ENCODE measurements around the gene CCT4. TPM values are rescaled to one million over a fixed set of nuclear protein-coding genes. Genes with fewer than 3 reads are reported as not detected.
"Not testable (repeated sequence)": the region's sequence is repeated elsewhere in the genome, so short reads cannot be mapped to it uniquely, and the experiment has no call there.

Gene CCT4
- total RNA-seq, 1 donor = 52.1 TPM

DNA sequence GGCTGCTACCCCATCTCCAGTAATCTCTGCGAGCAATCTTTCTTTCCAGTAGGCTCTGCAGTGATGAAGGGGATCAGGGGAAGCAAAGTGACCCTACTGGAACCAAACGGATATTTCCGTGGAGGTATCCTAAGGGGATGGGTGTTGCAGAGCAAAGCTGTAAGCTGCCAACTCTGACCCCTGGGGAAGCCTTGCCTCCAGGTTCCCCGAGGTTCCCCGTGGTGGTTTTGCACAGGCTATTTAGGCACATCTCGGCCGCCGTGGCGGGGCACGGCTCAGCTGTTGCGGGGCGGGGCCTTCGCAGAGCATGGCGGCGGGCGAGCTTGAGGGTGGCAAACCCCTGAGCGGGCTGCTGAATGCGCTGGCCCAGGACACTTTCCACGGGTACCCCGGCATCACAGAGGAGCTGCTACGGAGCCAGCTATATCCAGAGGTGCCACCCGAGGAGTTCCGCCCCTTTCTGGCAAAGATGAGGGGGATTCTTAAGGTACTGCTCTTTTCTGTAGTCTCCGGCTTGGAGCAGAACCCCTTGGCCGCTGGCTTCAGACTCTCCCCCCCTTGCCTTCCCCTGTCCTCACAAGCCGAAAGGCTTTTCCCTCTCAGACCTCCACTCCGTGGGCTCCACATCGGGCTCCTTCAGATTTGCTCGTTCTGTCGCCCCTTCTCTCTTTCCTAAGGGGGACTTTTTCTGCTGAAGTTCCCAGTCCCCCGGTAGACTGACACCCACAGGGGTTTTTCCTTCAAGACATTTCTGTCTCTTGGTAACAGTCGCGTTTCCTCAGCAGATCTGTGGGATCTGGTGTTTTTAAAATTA lies 17.1 kb upstream of the CCT4 start, which contains the start of gene COMMD1:
Gene COMMD1 (plus strand): TSS at position 303 of the 814 bp plus-strand sequence. CDS start 5 bp downstream, at position 308.
- H3K9me3 ChIP-seq (ENCODE audit: low read depth, low read length) = no peaks in the 10 kb centered on the region
- H3K27me3 ChIP-seq (ENCODE audit: insufficient read depth, low read length) = no peaks in the 10 kb centered on the region
- peaks cover 7% of the 10 kb centered on the region for H3K4me1 ChIP-seq (ENCODE audit: insufficient read depth, low read length)
- peak within 1 kb of the TSS; percentile 83 for H3K4me3 ChIP-seq (ENCODE audit: low read length)

DNA sequence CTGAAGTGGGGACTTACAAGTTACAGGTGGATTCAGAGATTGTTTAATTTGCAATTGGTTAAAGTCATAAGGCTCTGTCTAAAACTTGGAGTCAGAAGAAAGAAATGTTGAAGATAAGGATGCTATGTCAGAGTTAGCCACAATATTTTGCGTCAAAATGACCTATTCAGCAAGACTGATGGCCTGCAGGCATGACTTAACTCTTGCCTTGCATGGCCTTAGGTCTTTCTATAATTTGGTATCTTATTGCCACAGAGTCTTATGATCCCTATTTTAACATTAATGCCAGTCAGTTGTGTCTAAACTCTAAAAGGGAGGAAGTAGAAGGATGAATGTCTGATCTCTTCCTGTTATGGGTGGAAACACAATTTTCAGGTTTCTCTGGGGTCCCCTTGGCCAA lies 11.8 kb upstream of the CCT4 start:
- Histone ChIP-seq H3K4me3 (ENCODE audit: low read length) (no peak overlapping the region), H3K27me3 (ENCODE audit: insufficient read depth, low read length) (no peaks in the 10 kb centered on the region), H3K4me1 (ENCODE audit: insufficient read depth, low read length) (peaks cover 3% of the 10 kb centered on the region), H3K9me3 (ENCODE audit: low read depth, low read length) (no peaks in the 10 kb centered on the region)

- no peaks in the 10 kb centered on the region for H3K27me3 ChIP-seq (ENCODE audit: insufficient read depth, low read length)
- H3K9me3 ChIP-seq (ENCODE audit: low read depth, low read length) = no peaks in the 10 kb centered on the region
- no peaks in the 10 kb centered on the region for H3K4me1 ChIP-seq (ENCODE audit: insufficient read depth, low read length)
- H3K4me3 ChIP-seq (ENCODE audit: low read length) = no peak overlapping the region
Observed at GRCh38 chr2:61898810-61899209, 10.4 kb upstream of the CCT4 start.

- Histone ChIP-seq H3K4me1 (ENCODE audit: insufficient read depth, low read length) (peaks cover 28% of the 10 kb centered on the region), H3K27me3 (ENCODE audit: insufficient read depth, low read length) (no peaks in the 10 kb centered on the region), H3K4me3 (ENCODE audit: low read length) (peak overlapping the region; percentile 88), H3K9me3 (ENCODE audit: low read depth, low read length) (no peaks in the 10 kb centered on the region)
Observed at GRCh38 chr2:61887717-61888266, 664 bp downstream of the CCT4 start.

GRCh38 chr2:61885896-61886603 lies 2.4 kb downstream of the CCT4 start:
- peaks cover 28% of the 10 kb centered on the region for H3K4me1 ChIP-seq (ENCODE audit: insufficient read depth, low read length)
- H3K9me3 ChIP-seq (ENCODE audit: low read depth, low read length) = no peaks in the 10 kb centered on the region
- no peak overlapping the region for H3K4me3 ChIP-seq (ENCODE audit: low read length)
- H3K27me3 ChIP-seq (ENCODE audit: insufficient read depth, low read length) = no peaks in the 10 kb centered on the region

DNA sequence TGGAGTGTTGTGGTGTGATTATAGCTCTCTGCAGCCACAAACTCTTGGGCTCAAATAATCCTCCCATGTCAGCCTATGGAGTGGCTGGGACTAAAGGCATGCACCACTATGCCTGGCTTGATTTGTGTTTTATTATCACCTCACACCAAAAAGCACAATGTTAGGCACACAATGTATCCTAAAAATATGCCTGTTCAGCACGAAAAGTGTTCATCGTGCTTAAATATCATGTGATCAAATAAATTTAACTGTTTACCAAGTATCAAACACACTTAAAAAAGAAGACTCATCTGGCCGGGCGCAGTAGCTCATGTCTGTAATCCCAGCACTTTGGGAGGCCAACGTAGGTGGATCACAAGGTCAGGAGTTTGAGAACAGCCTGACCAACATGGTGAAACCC lies 5.6 kb downstream of the CCT4 start:
- Histone ChIP-seq H3K9me3 (ENCODE audit: low read depth, low read length) (no peaks in the 10 kb centered on the region), H3K4me3 (ENCODE audit: low read length) (no peak overlapping the region)

DNA sequence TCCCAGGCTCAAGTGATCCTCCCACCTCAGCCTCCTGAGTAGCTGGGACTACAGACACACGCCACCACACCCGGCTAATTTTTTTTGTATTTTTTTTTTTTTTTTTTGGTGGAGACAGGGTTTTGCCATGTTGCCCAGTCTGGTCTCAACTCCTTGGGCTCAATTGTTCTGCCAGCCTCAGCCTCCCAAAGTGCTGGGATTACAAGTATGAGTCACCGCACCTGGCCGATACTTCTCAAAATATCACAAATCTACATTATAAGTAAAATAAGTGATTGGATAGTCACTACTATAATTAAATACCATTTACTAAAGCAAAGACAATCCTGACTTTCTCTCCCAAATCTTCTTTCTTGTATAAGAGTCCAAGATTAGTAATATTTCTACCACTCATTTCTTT lies 9.1 kb downstream of the CCT4 start:
- not testable (repeated sequence) for H3K4me3 ChIP-seq (ENCODE audit: low read length); H3K9me3 ChIP-seq (ENCODE audit: low read depth, low read length); H3K27me3 ChIP-seq (ENCODE audit: insufficient read depth, low read length); H3K4me1 ChIP-seq (ENCODE audit: insufficient read depth, low read length)

More for the DNA sequence above, 5.6 kb downstream of the CCT4 start:
- peaks cover 23% of the 10 kb centered on the region for H3K4me1 ChIP-seq (ENCODE audit: insufficient read depth, low read length)
- no peaks in the 10 kb centered on the region for H3K27me3 ChIP-seq (ENCODE audit: insufficient read depth, low read length)

DNA sequence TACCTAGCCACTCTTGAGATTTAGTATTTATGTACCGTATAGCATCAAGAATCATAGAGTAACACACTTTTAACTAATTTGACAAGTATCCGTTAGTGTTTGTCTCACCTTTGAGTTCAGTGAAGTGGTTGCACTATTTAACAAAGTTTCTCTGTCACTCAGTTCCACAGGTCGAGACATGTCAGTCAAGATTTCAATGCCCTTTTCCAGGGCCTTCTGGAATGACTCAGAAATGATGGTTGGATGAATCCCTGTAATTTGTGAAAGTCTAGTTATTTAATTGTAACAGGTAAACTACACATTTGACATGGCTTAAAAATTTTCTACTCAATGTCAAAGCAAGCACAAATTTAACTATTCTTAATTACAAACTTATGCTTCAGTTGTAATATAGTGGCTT lies 9.7 kb downstream of the CCT4 start:
- no peaks in the 10 kb centered on the region for H3K9me3 ChIP-seq (ENCODE audit: low read depth, low read length)
- H3K27me3 ChIP-seq (ENCODE audit: insufficient read depth, low read length) = no peaks in the 10 kb centered on the region
- H3K4me3 ChIP-seq (ENCODE audit: low read length) = no peak overlapping the region
- H3K4me1 ChIP-seq (ENCODE audit: insufficient read depth, low read length) = no peaks in the 10 kb centered on the region

DNA sequence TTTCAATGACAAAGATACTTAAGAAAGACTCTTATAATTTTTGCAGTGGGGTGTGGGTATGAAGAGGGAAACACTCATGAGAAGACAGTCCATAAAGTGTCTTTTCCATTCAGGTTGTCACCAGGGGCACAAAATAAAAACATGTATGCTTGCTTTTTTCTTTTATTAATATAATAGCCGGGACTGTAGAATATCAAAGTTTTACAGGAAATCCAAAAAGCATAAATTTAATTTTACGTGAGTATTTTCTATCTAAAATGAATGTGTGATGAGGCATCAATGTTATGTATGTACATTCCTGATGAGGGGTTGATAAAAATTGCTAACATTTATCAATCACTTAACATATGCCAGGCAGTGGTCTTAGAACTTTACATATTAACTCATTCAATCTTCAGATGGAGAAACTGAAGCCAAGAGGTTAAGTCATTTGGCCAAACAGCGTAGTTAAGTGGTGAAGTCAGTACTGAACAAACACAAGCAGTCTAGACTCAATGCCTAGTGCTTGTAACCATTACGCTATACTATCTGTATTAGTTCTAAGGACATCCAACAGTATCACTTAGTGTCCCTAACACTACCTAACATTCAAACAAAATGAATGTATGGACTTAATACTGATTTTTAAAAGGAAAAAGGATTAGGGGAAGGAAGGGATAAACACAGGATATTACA lies 10.7 kb downstream of the CCT4 start:
- Histone ChIP-seq H3K4me1 (ENCODE audit: insufficient read depth, low read length) (no peaks in the 10 kb centered on the region), H3K27me3 (ENCODE audit: insufficient read depth, low read length) (no peaks in the 10 kb centered on the region), H3K9me3 (ENCODE audit: low read depth, low read length) (no peaks in the 10 kb centered on the region), H3K4me3 (ENCODE audit: low read length) (no peak overlapping the region)

DNA sequence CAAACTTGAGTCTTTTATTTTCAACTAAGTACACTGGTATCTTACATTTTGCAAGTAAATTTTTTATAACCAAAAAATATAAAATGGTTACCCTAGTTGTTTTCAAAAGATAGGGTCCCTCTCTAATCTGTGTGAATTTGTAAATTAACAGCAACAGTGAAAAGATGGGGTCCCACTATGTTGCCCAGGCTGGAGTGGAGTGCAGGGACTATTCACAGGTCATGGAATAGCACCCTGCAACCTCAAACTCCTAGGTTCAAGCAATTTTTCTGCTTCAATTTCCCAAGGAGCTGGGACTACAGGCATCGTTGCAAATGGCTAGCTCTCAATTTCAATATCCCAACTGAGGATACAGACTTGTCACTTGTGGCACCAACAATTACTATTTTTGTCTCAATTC lies 12.1 kb downstream of the CCT4 start:
- Histone ChIP-seq H3K27me3 (ENCODE audit: insufficient read depth, low read length) (no peaks in the 10 kb centered on the region), H3K4me1 (ENCODE audit: insufficient read depth, low read length) (no peaks in the 10 kb centered on the region), H3K4me3 (ENCODE audit: low read length) (no peak overlapping the region), H3K9me3 (ENCODE audit: low read depth, low read length) (no peaks in the 10 kb centered on the region)

DNA sequence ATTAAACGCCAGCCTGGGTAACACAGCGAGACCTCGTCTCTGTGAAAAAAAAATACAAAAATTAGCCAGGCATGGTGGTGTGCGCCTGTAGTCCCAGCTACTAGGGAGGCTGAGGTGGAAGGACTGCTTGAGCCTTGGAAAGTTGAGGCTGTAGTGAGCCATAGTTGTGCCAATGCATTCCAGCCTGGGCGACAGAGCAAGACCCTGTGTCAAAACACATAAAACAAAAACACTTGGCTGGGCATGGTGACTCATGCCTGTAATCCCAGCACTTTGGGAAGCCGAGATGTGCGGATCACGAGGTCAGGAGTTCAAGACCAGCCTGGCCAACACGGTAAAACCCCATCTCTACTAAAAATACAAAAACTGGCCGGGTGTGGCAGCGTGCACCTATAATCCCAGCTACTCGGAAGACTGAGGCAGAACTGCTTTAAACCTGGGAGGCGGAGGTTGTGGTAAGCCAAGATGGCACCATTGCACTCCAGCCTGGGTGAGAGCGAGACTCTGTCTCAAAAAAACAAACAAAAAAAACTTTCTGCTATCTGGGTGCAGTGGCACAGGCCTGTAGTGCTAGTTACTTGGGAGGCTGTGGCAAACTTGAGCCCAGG lies 21.9 kb downstream of the CCT4 start:
- not testable (repeated sequence) for H3K4me1 ChIP-seq (ENCODE audit: insufficient read depth, low read length); H3K4me3 ChIP-seq (ENCODE audit: low read length); H3K27me3 ChIP-seq (ENCODE audit: insufficient read depth, low read length); H3K9me3 ChIP-seq (ENCODE audit: low read depth, low read length)

DNA sequence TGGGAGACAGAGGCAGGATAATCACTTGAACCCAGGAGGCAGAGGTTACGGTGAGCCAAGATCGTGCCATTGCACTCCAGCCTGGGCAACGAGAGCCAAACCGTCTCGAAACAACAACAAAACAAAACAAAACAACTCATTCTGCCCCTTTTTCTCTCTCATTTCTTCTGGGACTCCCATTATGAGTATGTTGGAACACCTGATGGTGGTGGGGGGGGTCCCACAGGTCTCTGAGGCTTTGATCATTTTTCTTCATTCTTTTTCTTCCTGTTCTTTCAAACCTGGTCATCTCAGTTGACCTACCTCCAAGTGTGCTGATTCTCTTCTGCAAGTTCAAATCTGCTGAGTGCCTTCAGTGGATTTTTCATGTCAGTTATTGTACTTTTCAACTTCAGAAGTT lies 26.4 kb downstream of the CCT4 start:
- Histone ChIP-seq H3K27me3 (ENCODE audit: insufficient read depth, low read length) (no peaks in the 10 kb centered on the region), H3K4me3 (ENCODE audit: low read length) (no peak overlapping the region), H3K4me1 (ENCODE audit: insufficient read depth, low read length) (no peaks in the 10 kb centered on the region), H3K9me3 (ENCODE audit: low read depth, low read length) (no peaks in the 10 kb centered on the region)

GRCh38 chr2:61857224-61857623 lies 31.2 kb downstream of the CCT4 start:
- no peaks in the 10 kb centered on the region for H3K9me3 ChIP-seq (ENCODE audit: low read depth, low read length)
- no peak overlapping the region for H3K4me3 ChIP-seq (ENCODE audit: low read length)
- H3K27me3 ChIP-seq (ENCODE audit: insufficient read depth, low read length) = no peaks in the 10 kb centered on the region
- peaks cover 16% of the 10 kb centered on the region for H3K4me1 ChIP-seq (ENCODE audit: insufficient read depth, low read length)

DNA sequence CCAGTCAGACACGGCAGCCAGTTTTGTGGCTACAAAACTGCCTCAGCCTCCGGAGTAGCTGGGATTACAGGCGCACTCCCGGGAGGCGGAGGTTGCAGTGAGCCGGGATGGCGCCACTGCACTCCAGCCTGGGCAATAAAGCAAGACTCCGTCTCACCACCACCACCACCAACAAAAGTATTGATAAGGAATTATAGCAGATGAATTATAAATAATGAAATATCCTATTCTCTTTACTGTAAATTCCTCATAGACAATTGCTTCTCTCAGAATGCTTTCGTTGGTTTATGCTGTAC lies 33.2 kb downstream of the CCT4 start:
- Histone ChIP-seq H3K27me3 (ENCODE audit: insufficient read depth, low read length) (no peaks in the 10 kb centered on the region), H3K4me3 (ENCODE audit: low read length) (no peak overlapping the region), H3K4me1 (ENCODE audit: insufficient read depth, low read length) (peaks cover 16% of the 10 kb centered on the region), H3K9me3 (ENCODE audit: low read depth, low read length) (no peaks in the 10 kb centered on the region)

Measured in mononuclear cell (primary cell).